ENCODE data around the gene TCOF1.

TCOF1 gene

GRCh38 chr5:150357326-150358260 is at the start of gene TCOF1:
TCOF1 (plus strand) TSS chr5:150357697; CDS start chr5:150357747, 50 bp downstream.
- peak; percentile 75 for DNase-seq

DNA sequence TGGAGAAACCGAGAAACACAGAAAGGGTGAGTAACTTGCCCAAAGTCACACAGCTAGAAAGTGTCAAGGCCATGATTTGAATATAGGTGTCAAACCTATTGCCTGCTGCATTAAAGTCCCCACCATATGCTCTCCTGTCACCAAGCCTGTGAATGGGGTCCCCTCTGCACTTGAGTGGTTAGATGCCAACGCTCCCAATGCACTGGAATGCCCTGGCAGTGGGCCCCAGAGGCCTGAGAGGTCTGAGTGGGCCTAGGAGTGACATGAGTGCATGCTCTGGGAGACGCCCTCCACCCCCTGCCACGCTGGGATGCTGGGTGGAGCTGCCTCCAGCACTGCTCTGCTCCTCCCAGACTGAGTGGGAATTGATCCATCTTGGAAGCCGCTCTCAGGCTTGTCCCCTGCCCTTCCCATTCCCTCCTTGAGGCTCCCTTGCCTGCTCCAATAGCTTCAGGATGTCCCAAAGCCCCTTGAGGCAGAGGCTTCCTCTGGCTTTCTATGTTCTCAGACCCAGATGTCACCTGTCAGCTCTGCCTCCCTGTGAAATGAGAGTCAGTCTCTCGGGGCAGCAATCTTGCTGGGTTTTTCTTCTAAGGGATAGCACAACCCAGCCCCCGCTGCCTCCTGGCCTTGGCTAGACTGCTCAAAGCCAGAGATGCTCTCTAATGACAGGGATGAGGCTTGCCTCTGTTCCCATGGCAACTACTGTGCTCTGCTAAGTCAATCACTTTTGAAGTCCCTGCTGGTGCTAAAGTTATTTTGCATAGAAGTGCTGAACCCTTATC is 48.2 kb upstream of the TCOF1 start:
- DNase-seq, result no peak

GRCh38 chr5:150309886-150310239 is 47.6 kb upstream of the TCOF1 start:
- DNase-seq, result no peak

DNA sequence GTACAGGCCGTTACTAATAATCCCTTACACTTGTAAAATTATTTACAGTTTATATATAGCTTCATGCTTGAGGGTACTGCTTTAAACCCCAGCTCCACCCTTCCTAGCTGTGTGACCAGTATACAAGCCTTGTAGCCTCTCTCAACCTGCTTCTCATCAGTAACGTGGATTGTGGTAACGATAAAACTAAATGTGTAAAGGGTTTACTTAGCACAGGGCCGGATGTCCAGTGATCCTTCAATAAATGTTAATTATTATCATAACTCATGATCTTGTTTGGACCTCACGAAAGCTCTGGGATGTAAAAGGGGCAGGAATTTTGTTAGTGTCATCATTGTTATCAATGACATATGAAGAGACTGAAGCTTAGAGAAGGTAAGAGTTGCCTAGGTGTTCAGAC is 47.3 kb upstream of the TCOF1 start:
- DNase-seq, result no peak

DNA sequence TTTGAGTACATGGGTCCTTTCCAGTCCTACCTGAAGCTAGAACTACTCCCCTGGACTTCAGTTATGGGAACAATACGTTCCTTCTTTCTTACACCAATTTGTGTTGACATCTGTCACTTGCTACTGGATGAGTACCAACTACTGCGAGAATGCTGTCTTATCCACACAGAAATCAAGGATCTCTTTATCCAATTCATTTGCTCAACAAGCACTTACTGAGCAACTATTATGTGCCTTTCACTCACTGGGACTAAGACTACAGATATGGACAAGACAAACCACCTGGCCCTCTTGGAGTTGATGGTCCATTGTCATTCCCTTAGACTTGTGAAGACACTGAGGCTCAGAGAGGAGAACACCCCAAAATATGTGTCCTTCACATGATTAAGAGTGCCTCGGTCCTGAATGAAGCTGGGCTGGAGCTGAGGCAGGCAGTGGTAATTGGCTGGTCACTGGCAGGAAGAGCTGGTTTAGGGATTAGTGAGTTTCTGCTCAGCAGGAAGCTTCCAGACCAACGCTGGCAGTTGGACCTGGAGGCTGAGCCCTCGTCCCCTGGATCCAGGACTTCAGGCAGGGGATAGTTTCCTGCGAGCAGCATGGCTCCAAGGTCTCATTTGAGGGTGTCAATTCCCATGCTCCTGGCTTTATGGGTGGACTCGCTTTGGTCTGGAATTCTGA is 46.3 kb upstream of the TCOF1 start:
- DNase-seq, result no peak

- no peak for DNase-seq
Observed at GRCh38 chr5:150312518-150312917, 45.0 kb upstream of the TCOF1 start.

GRCh38 chr5:150313501-150313900 is 44.0 kb upstream of the TCOF1 start:
- no peak for DNase-seq

- no peak for DNase-seq
Observed at GRCh38 chr5:150313921-150314716, 43.4 kb upstream of the TCOF1 start.

GRCh38 chr5:150315245-150315644 is 42.3 kb upstream of the TCOF1 start:
- DNase-seq, result no peak

GRCh38 chr5:150316320-150316719 is 41.2 kb upstream of the TCOF1 start:
- DNase-seq, result no peak

DNA sequence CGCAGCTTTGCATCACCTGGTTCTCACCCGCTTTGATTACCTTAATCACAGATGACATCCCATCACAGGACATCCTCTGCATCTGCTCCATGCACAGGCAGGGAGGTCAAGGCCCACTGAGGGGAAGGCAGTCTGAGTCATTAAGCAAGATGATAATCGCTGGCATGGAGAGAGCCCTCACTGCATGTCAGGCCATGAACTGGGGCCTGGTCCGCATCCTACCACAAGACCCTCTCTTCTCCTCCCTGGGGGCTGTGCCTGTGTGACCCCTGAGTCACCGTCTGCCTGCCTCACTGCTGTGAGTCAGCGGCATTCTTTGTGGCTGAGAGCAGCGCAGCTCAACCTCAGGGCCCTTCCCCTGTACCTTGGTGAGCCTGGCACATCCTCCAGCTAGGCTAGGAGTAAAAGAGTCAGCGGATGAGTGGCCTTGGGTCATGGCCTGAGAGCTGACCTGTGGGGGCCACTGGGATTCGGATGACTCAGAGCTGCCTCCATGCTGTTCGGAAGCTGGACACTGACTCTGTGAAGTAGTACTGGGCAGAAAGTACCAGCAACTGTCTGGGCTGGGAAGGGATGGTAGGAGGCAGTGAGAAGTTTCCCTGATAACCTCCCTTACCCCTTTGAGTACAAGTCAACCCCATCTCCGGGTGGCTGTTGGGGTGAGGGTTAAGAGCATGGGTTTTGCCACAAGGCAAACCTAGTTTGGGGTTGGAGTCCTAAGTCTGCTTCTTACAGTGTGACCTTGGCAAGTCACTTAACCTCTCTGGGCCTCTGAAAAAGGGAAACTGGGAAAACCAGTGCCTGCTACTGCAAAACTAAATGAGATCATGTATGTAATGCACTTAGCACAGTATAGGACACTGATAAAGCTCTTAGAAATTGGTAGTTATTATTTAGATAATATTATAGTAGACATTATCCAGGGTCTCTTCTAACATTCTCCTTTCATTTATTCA is 40.2 kb upstream of the TCOF1 start:
- no peak for DNase-seq

GRCh38 chr5:150318613-150319483 is 38.6 kb upstream of the TCOF1 start:
- no peak for DNase-seq

- DNase-seq, result no peak
Observed at GRCh38 chr5:150319484-150319790, 38.1 kb upstream of the TCOF1 start.

- DNase-seq, result no peak
Observed at GRCh38 chr5:150320044-150320613, 37.4 kb upstream of the TCOF1 start.

GRCh38 chr5:150321211-150321610 is 36.3 kb upstream of the TCOF1 start:
- no peak for DNase-seq

GRCh38 chr5:150321784-150322183 is 35.7 kb upstream of the TCOF1 start:
- DNase-seq, result no peak

GRCh38 chr5:150322202-150322601 is 35.3 kb upstream of the TCOF1 start:
- DNase-seq, result no peak

- no peak for DNase-seq
Observed at GRCh38 chr5:150323092-150323491, 34.4 kb upstream of the TCOF1 start.

DNA sequence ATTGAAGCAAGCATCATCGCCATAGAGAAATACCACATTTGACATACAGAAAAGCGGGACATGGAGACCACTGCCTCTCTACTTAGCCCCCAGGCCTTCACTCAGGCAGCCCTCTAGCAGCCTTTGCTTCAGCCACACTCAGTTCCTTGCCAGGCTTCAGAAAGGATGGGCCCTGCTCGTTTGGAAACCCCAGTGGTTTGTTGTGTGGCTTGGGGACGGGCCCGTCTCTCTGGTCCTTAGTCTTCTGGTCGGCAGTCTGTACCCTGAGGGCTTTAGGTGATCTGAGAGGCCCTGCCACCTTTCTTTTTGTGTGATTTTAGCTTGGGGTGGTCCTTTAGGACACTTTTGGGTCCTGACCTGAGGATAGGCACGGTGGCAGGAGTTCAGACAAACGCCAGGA is 33.7 kb upstream of the TCOF1 start:
- DNase-seq, result no peak

GRCh38 chr5:150325426-150325825 is 32.1 kb upstream of the TCOF1 start:
- no peak for DNase-seq

Data from SIG-M5 (cell line).